A673 (cell line): ENCODE measurements around the gene SPECC1.

Experiments
- EZH2 ChIP-seq: fragments of 200-600 bp; sonication (generic); IDR thresholded peaks from 2 replicates; pipeline ENCODE4 v1.6.1; 2017; ENCODE audit warnings: borderline replicate concordance, low read depth, mild to moderate bottlenecking, mixed read lengths, antibody characterized with exemption, low read length; ENCODE audit not compliant: poor library complexity, severe bottlenecking
- TF ChIP-seq, protein P1 (sequence below): fragments of 300-800, 200-600 bp; sonication (generic); conservative IDR thresholded peaks from 2 replicates; pipeline ENCODE4 v1.5.1; 2017; ENCODE audit warnings: low read depth, mild to moderate bottlenecking, antibody characterized with exemption, low read length, moderate library complexity, mixed read lengths

DNA sequence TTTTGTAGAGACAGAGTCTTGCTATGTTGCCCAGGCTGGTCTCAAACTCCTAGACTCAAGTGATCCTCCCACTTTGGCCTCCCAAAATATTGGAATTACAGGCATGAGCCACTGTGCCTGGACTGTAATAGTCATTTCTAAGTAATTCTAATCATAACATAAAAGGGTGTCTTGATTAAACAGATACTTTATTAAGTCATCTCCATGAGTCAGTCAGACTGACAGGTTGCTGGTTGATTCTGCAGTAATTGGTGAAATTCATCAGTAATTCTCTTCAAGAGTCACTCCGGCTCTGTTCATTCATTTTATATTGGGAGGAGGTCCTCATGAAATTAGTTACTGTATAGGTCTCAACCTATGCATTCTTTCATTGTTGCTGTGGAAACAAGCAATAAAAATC lies 85.6 kb downstream of the SPECC1 start:
- TF ChIP-seq, protein P1, sequence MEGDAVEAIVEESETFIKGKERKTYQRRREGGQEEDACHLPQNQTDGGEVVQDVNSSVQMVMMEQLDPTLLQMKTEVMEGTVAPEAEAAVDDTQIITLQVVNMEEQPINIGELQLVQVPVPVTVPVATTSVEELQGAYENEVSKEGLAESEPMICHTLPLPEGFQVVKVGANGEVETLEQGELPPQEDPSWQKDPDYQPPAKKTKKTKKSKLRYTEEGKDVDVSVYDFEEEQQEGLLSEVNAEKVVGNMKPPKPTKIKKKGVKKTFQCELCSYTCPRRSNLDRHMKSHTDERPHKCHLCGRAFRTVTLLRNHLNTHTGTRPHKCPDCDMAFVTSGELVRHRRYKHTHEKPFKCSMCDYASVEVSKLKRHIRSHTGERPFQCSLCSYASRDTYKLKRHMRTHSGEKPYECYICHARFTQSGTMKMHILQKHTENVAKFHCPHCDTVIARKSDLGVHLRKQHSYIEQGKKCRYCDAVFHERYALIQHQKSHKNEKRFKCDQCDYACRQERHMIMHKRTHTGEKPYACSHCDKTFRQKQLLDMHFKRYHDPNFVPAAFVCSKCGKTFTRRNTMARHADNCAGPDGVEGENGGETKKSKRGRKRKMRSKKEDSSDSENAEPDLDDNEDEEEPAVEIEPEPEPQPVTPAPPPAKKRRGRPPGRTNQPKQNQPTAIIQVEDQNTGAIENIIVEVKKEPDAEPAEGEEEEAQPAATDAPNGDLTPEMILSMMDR = no peak
- no peak for TF ChIP-seq EZH2
